ENCODE measurements around the gene TBC1D22A. TPM values are rescaled to one million over a fixed set of nuclear protein-coding genes. Genes with fewer than 3 reads are reported as not detected.

The TBC1D22A gene
- total RNA-seq, 2 experiments from 2014 or later, result 33.2 to 34.9 TPM

DNA sequence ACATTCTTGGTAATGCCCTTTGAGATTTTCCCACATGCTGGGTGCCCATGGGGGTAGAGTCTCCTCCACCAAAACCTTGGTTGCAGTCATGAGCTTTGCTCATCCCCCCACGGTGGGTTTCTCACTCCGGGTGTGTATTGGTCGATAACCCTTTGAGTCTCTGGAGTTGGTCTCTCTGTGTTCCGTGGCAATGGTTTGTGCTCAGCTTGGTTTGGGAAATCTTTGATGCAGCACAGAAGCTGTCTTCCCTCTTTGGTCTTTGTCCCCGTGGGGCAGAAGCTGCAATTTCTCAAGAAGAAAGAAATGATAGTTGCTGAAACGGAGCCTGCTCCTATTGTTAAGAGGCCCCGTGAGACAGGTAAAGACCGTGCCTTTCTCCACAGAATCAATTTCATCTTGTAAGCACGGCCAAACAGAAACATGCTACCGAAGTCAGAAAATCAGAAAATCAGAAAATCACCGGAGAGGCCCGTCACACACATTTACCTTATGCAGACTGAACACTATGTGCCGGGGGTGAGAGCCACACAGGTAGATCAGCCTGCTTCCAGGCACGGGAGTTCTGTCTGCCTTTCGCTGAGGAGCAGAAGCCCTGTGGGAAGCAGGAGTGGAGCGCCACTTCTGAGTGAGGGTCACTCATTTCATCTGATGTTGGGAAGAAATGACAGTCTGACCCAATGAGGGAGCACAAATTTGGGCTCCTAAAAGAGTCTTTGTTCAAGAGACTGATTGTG lies 186.1 kb downstream of the TBC1D22A start:
- no peaks in the 10 kb centered on the region for H3K36me3 Mint-ChIP-seq
- H3K4me3 Mint-ChIP-seq, result no peak overlapping the region
- intact Hi-C loops (cut with micrococcal nuclease), result no loop called here
- no peak overlapping the region for H3K27ac Mint-ChIP-seq
- DNase-seq, result no peak
- H3K9me3 Mint-ChIP-seq, result no peaks in the 10 kb centered on the region
- H3K4me1 Mint-ChIP-seq (ENCODE audit: low read depth), result peaks cover 5% of the 10 kb centered on the region
- H3K27me3 Mint-ChIP-seq, result no peaks in the 10 kb centered on the region
- POLR2A ChIA-PET, result no interaction called here
- CTCF ChIA-PET, result interaction anchor here (0.6 kb wide), 1 partner anchor 32 kb away, joined by 3 read pairs; no protein-coding TSS in a partner anchor

DNA sequence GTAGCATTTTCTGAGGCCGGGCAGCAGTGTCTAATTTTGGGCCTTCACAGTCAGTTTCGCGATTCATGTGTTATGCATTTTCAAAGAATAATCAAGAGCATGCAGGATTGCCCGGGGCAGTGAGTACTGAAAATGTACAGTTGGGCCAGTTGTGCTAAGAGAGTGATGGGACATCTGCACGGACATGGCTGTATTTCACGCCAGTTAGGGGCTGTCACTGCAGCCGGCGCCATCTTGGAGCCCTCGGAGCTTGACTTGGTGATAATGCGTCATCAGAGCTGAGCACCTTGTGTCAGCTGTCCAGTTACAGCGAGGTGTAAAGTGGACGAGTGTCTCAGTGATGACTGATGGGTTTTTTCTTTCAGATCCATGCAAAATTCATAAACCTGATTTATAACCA lies 188.9 kb downstream of the TBC1D22A start:
- H3K27ac Mint-ChIP-seq, result no peak overlapping the region
- no peak for DNase-seq
- intact Hi-C loops (cut with micrococcal nuclease), result no loop called here
- no peaks in the 10 kb centered on the region for H3K27me3 Mint-ChIP-seq
- peaks cover under 1% of the 10 kb centered on the region for H3K36me3 Mint-ChIP-seq
- H3K9me3 Mint-ChIP-seq, result no peaks in the 10 kb centered on the region
- ChIA-PET CTCF (interaction anchor here (1.3 kb wide), 1 partner anchor 15 kb away, joined by 3 read pairs; no protein-coding TSS in a partner anchor), POLR2A (interaction anchor here (0.6 kb wide), 1 partner anchor 317 kb away, joined by 3 read pairs; no protein-coding TSS in a partner anchor)
- peaks cover 5% of the 10 kb centered on the region for H3K4me1 Mint-ChIP-seq (ENCODE audit: low read depth)
- no peak overlapping the region for H3K4me3 Mint-ChIP-seq

DNA sequence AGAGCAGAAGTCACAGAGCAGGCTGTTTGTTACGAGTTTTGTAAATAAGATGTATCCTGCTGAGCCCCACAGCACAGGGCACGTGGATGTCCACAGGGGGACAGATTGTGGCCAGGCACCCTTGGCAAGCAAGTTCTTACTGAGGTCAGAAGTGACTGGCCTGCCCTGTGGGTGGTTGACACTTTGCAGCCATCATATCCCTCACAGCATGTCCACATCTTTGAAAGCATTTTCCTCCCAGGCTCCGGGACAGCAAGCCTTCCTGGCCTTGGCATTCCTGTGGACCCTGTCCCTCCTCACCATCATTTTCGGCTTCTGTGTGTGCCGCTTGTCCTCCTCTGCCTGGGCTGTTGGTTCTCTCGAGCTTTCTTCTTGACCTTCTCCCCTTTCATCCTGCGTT lies 189.5 kb downstream of the TBC1D22A start:
- POLR2A ChIA-PET, result no interaction called here
- intact Hi-C loops (cut with micrococcal nuclease), result no loop called here
- H3K27ac Mint-ChIP-seq, result no peak overlapping the region
- no peak for DNase-seq
- H3K9me3 Mint-ChIP-seq, result no peaks in the 10 kb centered on the region
- no peaks in the 10 kb centered on the region for H3K27me3 Mint-ChIP-seq
- peaks cover 5% of the 10 kb centered on the region for H3K4me1 Mint-ChIP-seq (ENCODE audit: low read depth)
- CTCF ChIA-PET, result interaction anchor here (1.3 kb wide), 1 partner anchor 15 kb away, joined by 3 read pairs; no protein-coding TSS in a partner anchor
- H3K36me3 Mint-ChIP-seq, result peaks cover 5% of the 10 kb centered on the region
- H3K4me3 Mint-ChIP-seq, result no peak overlapping the region

DNA sequence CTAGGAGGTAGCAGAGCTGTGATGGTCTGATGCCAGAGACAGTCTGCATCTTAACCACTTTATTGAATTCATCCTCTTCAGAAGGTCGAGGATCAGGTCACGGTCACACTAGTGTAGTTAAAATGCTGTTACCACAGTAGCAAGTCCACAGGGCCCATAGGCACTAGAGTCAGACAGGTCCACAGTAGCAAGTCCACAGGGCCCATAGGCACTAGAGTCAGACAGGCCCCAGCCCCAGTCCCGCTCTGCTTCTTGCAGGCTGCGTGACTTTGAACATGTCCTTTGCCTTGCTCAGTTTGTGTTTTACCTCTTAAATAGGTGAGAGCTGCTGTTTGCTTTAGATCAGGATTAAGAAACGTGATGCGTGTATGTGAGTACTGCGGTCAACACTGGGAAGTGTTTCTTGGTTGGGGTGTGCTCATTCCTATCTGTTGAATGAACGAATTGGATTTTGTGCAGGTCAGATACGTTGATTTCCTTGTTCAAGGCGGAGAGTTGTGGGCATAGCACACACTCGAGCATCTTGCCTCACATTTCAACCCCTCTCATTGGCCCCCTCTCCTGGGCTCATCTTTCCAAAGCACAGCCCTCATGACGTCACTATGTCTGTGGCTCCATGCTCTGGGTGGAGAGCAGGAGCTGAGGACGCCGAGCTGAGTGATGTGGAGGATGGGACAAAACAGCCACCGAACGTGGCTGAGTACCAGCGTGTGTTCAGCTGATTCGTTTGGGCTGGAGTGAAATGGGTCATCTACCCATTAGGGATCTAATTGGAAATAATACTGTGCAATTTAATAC lies 191.7 kb downstream of the TBC1D22A start:
- no peaks in the 10 kb centered on the region for H3K27me3 Mint-ChIP-seq
- intact Hi-C loops (cut with micrococcal nuclease), result no loop called here
- no peak for DNase-seq
- H3K36me3 Mint-ChIP-seq, result peaks cover 5% of the 10 kb centered on the region
- POLR2A ChIA-PET, result no interaction called here
- CTCF ChIA-PET, result no interaction called here
- no peak overlapping the region for H3K4me3 Mint-ChIP-seq
- H3K27ac Mint-ChIP-seq, result no peak overlapping the region
- H3K4me1 Mint-ChIP-seq (ENCODE audit: low read depth), result no peaks in the 10 kb centered on the region
- H3K9me3 Mint-ChIP-seq, result no peaks in the 10 kb centered on the region

DNA sequence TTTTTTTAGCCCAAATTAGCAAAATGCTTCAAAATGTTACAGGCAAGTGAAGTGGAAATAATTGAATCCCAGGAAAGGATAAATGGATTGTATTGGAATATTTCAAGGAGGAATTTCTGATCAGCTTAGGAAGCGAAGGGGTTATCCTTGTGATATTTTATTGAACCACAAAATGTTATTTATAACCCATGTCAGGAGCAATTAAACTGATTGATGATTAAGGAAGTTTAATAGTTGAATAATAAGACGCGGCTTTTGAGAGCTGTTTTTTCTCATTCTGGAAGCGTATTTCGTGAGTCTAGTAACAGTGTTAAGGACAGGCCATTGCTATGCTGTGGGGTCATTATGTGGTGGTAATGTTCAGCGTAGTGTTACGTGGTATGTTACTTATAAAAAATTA lies 192.3 kb downstream of the TBC1D22A start:
- Mint-ChIP-seq H3K9me3 (no peaks in the 10 kb centered on the region), H3K4me1 (ENCODE audit: low read depth) (no peaks in the 10 kb centered on the region), H3K36me3 (peaks cover 5% of the 10 kb centered on the region), H3K27me3 (no peaks in the 10 kb centered on the region), H3K4me3 (no peak overlapping the region), H3K27ac (no peak overlapping the region)
- intact Hi-C loops (cut with micrococcal nuclease), result no loop called here
- DNase-seq, result no peak
- ChIA-PET POLR2A (no interaction called here), CTCF (no interaction called here)

DNA sequence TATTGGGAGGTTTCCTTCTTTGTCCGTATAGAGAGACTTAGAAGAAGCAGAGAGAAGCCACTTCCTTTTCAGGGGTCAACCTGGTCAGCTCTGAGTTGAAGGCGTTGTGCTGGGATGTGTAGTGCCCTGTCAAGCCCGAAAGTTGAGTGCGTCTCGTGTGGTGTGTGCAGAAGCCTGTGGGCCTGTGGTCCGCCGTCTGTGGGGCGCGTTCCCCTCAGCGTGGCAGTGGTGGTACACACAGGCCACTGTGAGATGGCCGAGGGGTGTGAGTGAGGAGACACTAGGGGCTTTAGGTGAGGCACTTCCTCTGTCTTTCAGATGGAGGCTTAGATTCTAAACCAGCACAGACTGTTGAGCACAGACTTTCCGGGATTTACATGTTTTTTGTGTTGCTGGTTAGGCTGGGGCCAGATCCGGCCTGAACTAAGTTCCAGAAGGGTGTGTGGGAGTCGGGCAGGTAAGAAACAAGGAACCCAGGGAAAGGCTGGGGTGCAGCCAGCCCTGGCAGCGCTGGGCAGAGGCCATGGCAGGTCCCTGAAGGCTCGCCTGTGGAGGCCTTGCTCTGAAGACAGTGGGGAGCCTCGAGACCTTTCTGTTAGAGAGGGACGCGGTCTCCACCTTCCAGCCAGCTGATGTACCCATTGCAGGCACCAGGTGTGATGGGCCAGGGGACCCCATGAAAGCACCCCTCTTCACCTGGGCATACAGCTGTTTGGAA lies 194.2 kb downstream of the TBC1D22A start:
- Mint-ChIP-seq H3K4me3 (no peak overlapping the region), H3K27me3 (no peaks in the 10 kb centered on the region), H3K27ac (no peak overlapping the region), H3K4me1 (ENCODE audit: low read depth) (peaks cover 2% of the 10 kb centered on the region), H3K36me3 (peaks cover 5% of the 10 kb centered on the region), H3K9me3 (no peaks in the 10 kb centered on the region)
- POLR2A ChIA-PET, result no interaction called here
- intact Hi-C loops (cut with micrococcal nuclease), result no loop called here
- no peak for DNase-seq
- CTCF ChIA-PET, result no interaction called here

DNA sequence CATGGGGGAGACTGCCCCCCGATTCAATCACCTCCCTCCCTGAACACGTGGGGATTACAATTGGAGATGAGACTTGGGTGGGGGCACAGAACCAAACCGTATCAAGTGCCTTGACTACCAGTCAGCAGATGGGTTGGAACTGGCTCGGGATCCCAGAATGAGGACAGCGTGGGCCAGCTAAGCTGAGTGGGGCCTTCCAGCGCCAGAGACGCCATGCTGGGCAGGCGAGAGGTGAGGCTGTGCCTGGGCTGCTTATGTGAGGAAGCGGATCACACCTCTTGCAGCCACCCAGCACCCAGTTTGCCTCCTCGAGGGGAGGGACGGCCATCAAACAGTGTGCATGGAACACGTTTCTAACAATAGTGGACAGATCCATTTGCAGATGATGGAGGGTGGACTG lies 195.1 kb downstream of the TBC1D22A start:
- H3K9me3 Mint-ChIP-seq, result no peaks in the 10 kb centered on the region
- peaks cover 2% of the 10 kb centered on the region for H3K4me1 Mint-ChIP-seq (ENCODE audit: low read depth)
- H3K4me3 Mint-ChIP-seq, result no peak overlapping the region
- H3K27ac Mint-ChIP-seq, result no peak overlapping the region
- intact Hi-C loops (cut with micrococcal nuclease), result no loop called here
- H3K36me3 Mint-ChIP-seq, result peaks cover 5% of the 10 kb centered on the region
- no peaks in the 10 kb centered on the region for H3K27me3 Mint-ChIP-seq
- ChIA-PET POLR2A (no interaction called here), CTCF (no interaction called here)
- DNase-seq, result no peak

DNA sequence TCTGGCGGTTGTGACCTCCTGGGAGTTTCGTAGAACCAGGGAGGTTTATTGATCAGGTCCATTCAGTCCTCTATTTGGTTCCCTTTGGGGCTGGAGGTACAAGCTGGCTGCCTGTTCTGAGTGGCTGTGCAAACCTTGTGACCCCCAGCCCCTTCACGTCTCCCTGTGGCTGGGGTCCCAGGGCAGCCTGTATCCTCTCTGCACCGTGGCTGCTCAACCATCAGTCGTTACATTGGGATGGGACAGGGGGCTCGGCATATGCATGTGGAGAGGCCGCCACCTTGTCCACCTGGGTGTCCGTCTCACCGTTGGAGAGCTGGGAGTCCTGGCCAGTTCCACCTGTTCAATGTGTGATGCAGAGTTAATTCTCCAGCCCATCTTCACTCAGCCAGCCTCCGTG lies 195.7 kb downstream of the TBC1D22A start:
- peaks cover 2% of the 10 kb centered on the region for H3K4me1 Mint-ChIP-seq (ENCODE audit: low read depth)
- POLR2A ChIA-PET, result no interaction called here
- intact Hi-C loops (cut with micrococcal nuclease), result no loop called here
- CTCF ChIA-PET, result no interaction called here
- no peaks in the 10 kb centered on the region for H3K27me3 Mint-ChIP-seq
- no peak for DNase-seq
- no peak overlapping the region for H3K4me3 Mint-ChIP-seq
- H3K36me3 Mint-ChIP-seq, result peaks cover 5% of the 10 kb centered on the region
- H3K27ac Mint-ChIP-seq, result no peak overlapping the region
- no peaks in the 10 kb centered on the region for H3K9me3 Mint-ChIP-seq

DNA sequence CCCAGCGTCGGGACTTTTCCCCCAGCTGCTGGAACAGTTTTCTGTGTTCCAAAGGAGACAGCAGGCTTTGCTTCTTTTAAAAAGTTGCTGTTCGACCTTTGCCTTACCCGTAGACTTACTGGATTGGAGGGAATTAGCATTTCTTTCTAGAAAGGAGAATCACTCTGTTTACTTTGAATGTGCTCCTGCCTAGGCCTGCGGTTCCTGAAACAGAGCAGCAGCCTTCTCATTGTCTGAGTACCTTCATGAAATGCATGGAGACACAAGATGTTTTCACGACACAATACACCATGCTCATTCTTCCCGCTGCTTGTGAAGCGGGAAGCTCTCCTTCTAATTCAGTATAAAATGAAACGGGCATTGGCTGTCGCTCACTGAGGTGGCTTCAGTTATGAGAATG lies 196.2 kb downstream of the TBC1D22A start:
- intact Hi-C loops (cut with micrococcal nuclease), result no loop called here
- H3K27me3 Mint-ChIP-seq, result no peaks in the 10 kb centered on the region
- CTCF ChIA-PET, result no interaction called here
- H3K27ac Mint-ChIP-seq, result no peak overlapping the region
- H3K4me1 Mint-ChIP-seq (ENCODE audit: low read depth), result peaks cover 2% of the 10 kb centered on the region
- POLR2A ChIA-PET, result no interaction called here
- no peaks in the 10 kb centered on the region for H3K9me3 Mint-ChIP-seq
- H3K4me3 Mint-ChIP-seq, result no peak overlapping the region
- H3K36me3 Mint-ChIP-seq, result peaks cover 5% of the 10 kb centered on the region
- no peak for DNase-seq

DNA sequence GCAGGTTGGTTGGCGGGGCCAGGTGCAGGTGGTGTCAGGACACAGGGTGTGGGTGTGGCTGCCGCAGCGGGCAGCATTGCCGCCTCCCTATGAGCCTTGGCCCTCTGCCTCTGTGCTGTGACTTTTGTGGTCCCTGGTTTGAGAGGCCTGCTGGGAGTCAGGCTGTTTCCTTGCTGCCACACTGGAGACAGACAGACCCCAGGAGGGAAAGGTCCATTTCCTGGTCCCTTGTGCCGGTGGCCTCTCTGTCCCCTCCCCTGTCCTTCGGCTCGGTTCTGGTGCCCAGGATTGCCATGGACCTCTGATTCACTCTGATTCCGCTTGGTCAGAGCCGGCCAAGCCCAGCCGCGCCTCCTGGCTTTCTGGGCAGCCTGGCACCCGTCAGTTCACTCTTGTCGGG lies 196.9 kb downstream of the TBC1D22A start:
- ChIA-PET CTCF (no interaction called here), POLR2A (no interaction called here)
- Mint-ChIP-seq H3K4me1 (ENCODE audit: low read depth) (peaks cover 2% of the 10 kb centered on the region), H3K27ac (no peak overlapping the region), H3K4me3 (no peak overlapping the region), H3K27me3 (no peaks in the 10 kb centered on the region), H3K9me3 (no peaks in the 10 kb centered on the region), H3K36me3 (peaks cover 5% of the 10 kb centered on the region)
- no peak for DNase-seq
- intact Hi-C loops (cut with micrococcal nuclease), result no loop called here

DNA sequence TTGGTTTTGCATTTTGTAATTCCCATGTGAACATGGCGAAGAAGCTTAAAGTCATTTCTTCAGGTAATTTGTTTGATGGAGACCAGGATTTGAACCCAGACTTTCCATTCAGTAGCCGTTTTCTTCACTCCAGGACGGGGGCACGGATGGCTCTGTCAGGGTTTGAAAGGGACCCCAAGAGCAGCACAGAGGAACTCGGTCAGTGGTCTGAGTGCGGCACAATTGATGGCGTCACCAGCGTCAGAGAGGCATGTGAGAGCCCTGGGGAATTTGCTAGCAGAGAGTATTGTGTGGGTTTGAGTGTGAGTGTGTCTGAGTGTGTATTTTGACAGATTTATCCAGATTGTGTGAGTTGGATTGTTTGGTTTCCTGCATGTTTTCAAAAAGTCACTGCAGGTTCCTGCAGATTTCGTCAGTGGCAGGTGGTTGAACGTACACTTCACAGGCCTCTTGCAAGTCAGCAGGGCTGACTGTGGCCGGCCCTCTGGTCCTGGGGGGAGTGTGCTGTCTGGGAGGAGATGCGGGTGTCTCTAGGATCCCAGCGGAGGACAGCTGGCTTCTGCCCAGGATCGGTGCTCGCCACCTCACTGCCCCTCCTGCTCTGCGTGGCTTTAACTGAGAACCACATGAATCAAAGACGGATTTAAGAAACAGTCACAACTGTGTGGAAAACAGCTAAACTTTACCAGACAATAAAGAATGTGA lies 199.3 kb downstream of the TBC1D22A start:
- DNase-seq, result no peak
- H3K27ac Mint-ChIP-seq, result no peak overlapping the region
- no peaks in the 10 kb centered on the region for H3K27me3 Mint-ChIP-seq
- no peaks in the 10 kb centered on the region for H3K36me3 Mint-ChIP-seq
- ChIA-PET CTCF (interaction anchor here (1.0 kb wide), 1 partner anchor 158 kb away, joined by 3 read pairs; no protein-coding TSS in a partner anchor), POLR2A (no interaction called here)
- intact Hi-C loops (cut with micrococcal nuclease), result no loop called here
- no peaks in the 10 kb centered on the region for H3K9me3 Mint-ChIP-seq
- no peak overlapping the region for H3K4me3 Mint-ChIP-seq
- H3K4me1 Mint-ChIP-seq (ENCODE audit: low read depth), result peaks cover 6% of the 10 kb centered on the region

DNA sequence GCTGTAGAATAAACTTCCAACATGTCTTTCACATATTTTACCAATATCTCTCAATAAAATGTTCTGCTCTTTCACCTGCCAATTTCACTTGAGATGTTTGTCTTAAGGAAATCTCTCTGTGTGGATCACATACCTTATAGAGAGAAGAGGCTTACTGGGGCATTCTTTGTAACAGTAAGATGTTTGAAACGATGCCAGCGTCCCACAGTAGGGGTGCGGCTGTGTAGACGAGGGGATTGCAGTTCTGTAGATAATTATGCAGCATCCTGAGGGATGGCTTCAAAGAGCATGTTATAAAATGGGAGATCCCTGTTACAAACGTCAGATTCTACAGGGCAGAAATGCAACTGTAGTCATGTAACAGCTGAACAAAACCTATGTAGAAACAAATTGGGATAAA lies 200.0 kb downstream of the TBC1D22A start:
- no peaks in the 10 kb centered on the region for H3K9me3 Mint-ChIP-seq
- intact Hi-C loops (cut with micrococcal nuclease), result no loop called here
- ChIA-PET POLR2A (no interaction called here), CTCF (no interaction called here)
- H3K4me3 Mint-ChIP-seq, result no peak overlapping the region
- DNase-seq, result no peak
- no peaks in the 10 kb centered on the region for H3K27me3 Mint-ChIP-seq
- no peak overlapping the region for H3K27ac Mint-ChIP-seq
- no peaks in the 10 kb centered on the region for H3K36me3 Mint-ChIP-seq
- peaks cover 11% of the 10 kb centered on the region for H3K4me1 Mint-ChIP-seq (ENCODE audit: low read depth)
